H9 (cell line): Measurements from ENCODE around the gene SLC25A22. TPM values are rescaled to one million over a fixed set of nuclear protein-coding genes. Genes with fewer than 3 reads are reported as not detected.

ENCODE experiments used
- DNase-seq: peaks from one replicate; pipeline ENCODE4 v3.0.0-alpha.2; 2017
- H2AFZ ChIP-seq: one replicate; pipeline ENCODE4 v1.6.1; 2013; ENCODE audit warnings: mild to moderate bottlenecking, low read length, control low read depth, moderate library complexity
- H2AK5ac ChIP-seq: 2 replicates; pipeline ENCODE4 v1.6.1; 2013; ENCODE audit warnings: low read length, control low read depth, mixed read lengths; ENCODE audit not compliant: insufficient read length
- H2BK120ac ChIP-seq: one replicate; pipeline ENCODE4 v1.6.1; 2013; ENCODE audit warnings: low read depth, mild to moderate bottlenecking, low read length, control low read depth, inconsistent platforms; ENCODE audit not compliant: poor library complexity, severe bottlenecking
- H2BK12ac ChIP-seq: 2 replicates; pipeline ENCODE4 v1.6.1; 2013; ENCODE audit warnings: low read length, control low read depth, mixed read lengths, low read depth; ENCODE audit not compliant: insufficient read length
- H2BK15ac ChIP-seq: 2 replicates; pipeline ENCODE4 v1.6.1; 2013; ENCODE audit warnings: low read depth, low read length, control low read depth
- H2BK20ac ChIP-seq: one replicate; pipeline ENCODE4 v1.6.1; 2013; ENCODE audit warnings: low read depth, mild to moderate bottlenecking, low read length, control low read depth, inconsistent platforms; ENCODE audit not compliant: poor library complexity, severe bottlenecking
- H2BK5ac ChIP-seq: 2 replicates; pipeline ENCODE4 v1.6.1; 2013; ENCODE audit warnings: low read length, control low read depth, mixed read lengths; ENCODE audit not compliant: insufficient read length
- H3K14ac ChIP-seq: 2 replicates; pipeline ENCODE4 v1.6.1; 2013; ENCODE audit warnings: low read length, control low read depth; ENCODE audit not compliant: insufficient read depth
- H3K18ac ChIP-seq: 2 replicates; pipeline ENCODE4 v1.6.1; 2013; ENCODE audit warnings: low read depth, mild to moderate bottlenecking, mixed read lengths, low read length, control low read depth; ENCODE audit not compliant: insufficient read length
- H3K23ac ChIP-seq: 2 replicates; pipeline ENCODE4 v1.6.1; 2013; ENCODE audit warnings: low read length, control low read depth, mixed read lengths, low read depth; ENCODE audit not compliant: insufficient read length
- H3K23me2 ChIP-seq: 2 replicates; pipeline ENCODE4 v1.6.1; 2013; ENCODE audit warnings: low read depth, mild to moderate bottlenecking, mixed read lengths, low read length, control low read depth; ENCODE audit not compliant: insufficient read length, poor library complexity, severe bottlenecking
- H3K27ac ChIP-seq: 2 replicates; pipeline ENCODE4 v1.5.1; 2013; ENCODE audit warnings: low read length, control low read depth, mixed read lengths, low read depth; ENCODE audit not compliant: insufficient read length
- H3K27me3 ChIP-seq: 2 replicates; pipeline ENCODE4 v1.6.1; 2013; ENCODE audit warnings: low read length, control low read depth, inconsistent platforms; ENCODE audit not compliant: insufficient read depth
- H3K4ac ChIP-seq: 2 replicates; pipeline ENCODE4 v1.6.1; 2013; ENCODE audit warnings: low read depth, mild to moderate bottlenecking, control low read depth, inconsistent platforms, low read length, moderate library complexity
- H3K4me1 ChIP-seq: 2 replicates; pipeline ENCODE4 v1.6.1; 2013; ENCODE audit warnings: low read length, control low read depth, inconsistent platforms; ENCODE audit not compliant: insufficient read depth
- H3K4me2 ChIP-seq: 2 replicates; pipeline ENCODE4 v1.6.1; 2013; ENCODE audit warnings: low read length, control low read depth, mixed read lengths; ENCODE audit not compliant: insufficient read length, insufficient read depth
- H3K56ac ChIP-seq: 2 replicates; pipeline ENCODE4 v1.6.1; 2013; ENCODE audit warnings: low read depth, mild to moderate bottlenecking, mixed read lengths, low read length, control low read depth; ENCODE audit not compliant: insufficient read length
- H3K79me1 ChIP-seq: 2 replicates; pipeline ENCODE4 v1.6.1; 2013; ENCODE audit warnings: low read depth, mild to moderate bottlenecking, moderate library complexity, low read length, control low read depth, inconsistent platforms; ENCODE audit not compliant: insufficient read depth, poor library complexity, severe bottlenecking
- H3K79me2 ChIP-seq: 2 replicates; pipeline ENCODE4 v1.6.1; 2013; ENCODE audit warnings: low read length, control low read depth, inconsistent platforms; ENCODE audit not compliant: insufficient read depth
- H3K9ac ChIP-seq: 2 replicates; pipeline ENCODE4 v1.6.1; 2013; ENCODE audit warnings: low read length, control low read depth, mixed read lengths; ENCODE audit not compliant: insufficient read length; ENCODE audit errors: extremely low read depth
- H3K9me3 ChIP-seq: one replicate; pipeline ENCODE4 v1.6.1; 2013; ENCODE audit warnings: low read depth, low read length, inconsistent platforms; ENCODE audit not compliant: control insufficient read depth
- H3T11ph ChIP-seq: one replicate; pipeline ENCODE4 v1.6.1; 2013; ENCODE audit warnings: mild to moderate bottlenecking, low read length, control low read depth, inconsistent platforms
- H4K20me1 ChIP-seq: one replicate; pipeline ENCODE4 v1.6.1; 2013; ENCODE audit not compliant: control insufficient read depth, insufficient read length, insufficient read depth
- H4K5ac ChIP-seq: 2 replicates; pipeline ENCODE4 v1.6.1; 2013; ENCODE audit warnings: low read depth, mild to moderate bottlenecking, mixed read lengths, low read length, control low read depth; ENCODE audit not compliant: insufficient read length
- H4K8ac ChIP-seq: replicated peaks from 2 replicates; pipeline ENCODE4 v1.6.1; 2013; ENCODE audit warnings: low read length, control low read depth, mixed read lengths, low read depth; ENCODE audit not compliant: insufficient read length
- H4K91ac ChIP-seq: 2 replicates; pipeline ENCODE4 v1.6.1; 2013; ENCODE audit warnings: low read depth, mild to moderate bottlenecking, moderate library complexity, mixed read lengths, low read length, control low read depth; ENCODE audit not compliant: insufficient read length
- H3K27ac Mint-ChIP-seq, 3 experiments: 2 replicates in 2 of 3; 3 replicates in 1 of 3; pipeline ENCODE4 v1.8.0; 2020 to 2021; ENCODE audit warnings: mixed read lengths in 3 of 3, mild to moderate bottlenecking in 1 of 3, moderate library complexity in 1 of 3
- H3K27me3 Mint-ChIP-seq: 2 replicates; pipeline ENCODE4 v1.8.0; 2021; ENCODE audit warnings: low read depth, mild to moderate bottlenecking, moderate library complexity, mixed read lengths
- H3K36me3 Mint-ChIP-seq, 3 experiments: 2 replicates in 2 of 3; 3 replicates in 1 of 3; pipeline ENCODE4 v1.8.0; 2020 to 2021; ENCODE audit warnings: low read depth in 3 of 3, mixed read lengths in 3 of 3; ENCODE audit not compliant: insufficient read depth in 1 of 3
- H3K4me1 Mint-ChIP-seq, 2 experiments: 2 replicates each; pipeline ENCODE4 v1.8.0; 2020; ENCODE audit warnings: mixed read lengths in 2 of 2
- H3K4me3 Mint-ChIP-seq, 2 experiments: 2 replicates in 1 of 2; 3 replicates in 1 of 2; pipeline ENCODE4 v1.8.0; 2020 to 2021; ENCODE audit warnings: mild to moderate bottlenecking in 2 of 2, mixed read lengths in 2 of 2, moderate library complexity in 1 of 2
- H3K9me3 Mint-ChIP-seq, 2 experiments: 2 replicates in 1 of 2; 3 replicates in 1 of 2; pipeline ENCODE4 v1.8.0; 2020; ENCODE audit warnings: mild to moderate bottlenecking in 2 of 2, mixed read lengths in 2 of 2, moderate library complexity in 1 of 2
- CTCF ChIP-seq: fragments of 200-600 bp; sonication (generic); conservative IDR thresholded peaks from 3 replicates; pipeline ENCODE4 v1.8.0; 2021; ENCODE audit warnings: antibody characterized with exemption, mild to moderate bottlenecking
- WGBS: extraction: QIAGEN DNeasy Blood & Tissue Kit; methylation state at CpG from one replicate; pipeline ENCODE4 v1.1.7; 2013; ENCODE audit warnings: missing lambda C conversion rate, low lambda C conversion rate, mixed read lengths; ENCODE audit not compliant: insufficient read length; ENCODE audit errors: extremely low coverage; 5-methylcytosine and 5-hydroxymethylcytosine counted together
- total RNA-seq: library from RNA; stranded (reverse); gene quantifications from 2 replicates; pipeline ENCODE4 v1.2.1, GENCODE V29; 2021

SLC25A22 gene
- total RNA-seq, 1 experiment from 2014 or later: 51.9 TPM

DNA sequence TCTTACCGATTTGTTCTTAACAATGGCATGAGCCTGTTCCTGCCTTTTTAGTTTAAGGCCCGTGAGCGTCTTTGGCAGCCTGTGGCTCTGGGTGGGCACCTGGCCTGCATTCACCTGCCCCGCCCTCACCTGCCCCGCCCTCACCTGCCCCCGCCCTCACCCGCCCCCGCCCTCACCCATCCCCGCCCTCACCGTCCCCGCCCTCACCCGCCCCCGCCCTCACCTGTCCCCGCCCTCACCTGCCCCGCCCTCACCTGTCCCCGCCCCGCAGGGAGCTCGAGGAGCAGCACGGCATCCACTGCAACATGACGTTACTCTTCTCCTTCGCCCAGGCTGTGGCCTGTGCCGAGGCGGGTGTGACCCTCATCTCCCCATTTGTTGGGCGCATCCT is 35.0 kb downstream of the SLC25A22 start:
- Mint-ChIP-seq H3K36me3 (peaks cover 33 to 81% (median 63%) of the 10 kb centered on the region in 3 experiments; a peak in 6 of 7 replicates), H3K4me1 (peaks cover 11 to 15% of the 10 kb centered on the region in 2 experiments), H3K27ac (peak overlapping the region in 2 of 3 experiments; percentile 64 to 94; a peak in 3 of 7 replicates), H3K9me3 (no peaks in the 10 kb centered on the region), H3K27me3 (no peaks in the 10 kb centered on the region), H3K4me3 (peak overlapping the region in 1 of 2 experiments; percentile 20; a peak in 1 of 5 replicates)
- H3K23ac ChIP-seq: no peak overlapping the region
- no peaks in the 10 kb centered on the region for H4K20me1 ChIP-seq
- no peak overlapping the region for H3K14ac ChIP-seq
- WGBS: no CpG with 5 or more reads among the region's 24 CpGs
- H3K18ac ChIP-seq: no peak overlapping the region
- H3K27me3 ChIP-seq: no peaks in the 10 kb centered on the region
- no peak overlapping the region for H3K9ac ChIP-seq
- no peak overlapping the region for H2BK12ac ChIP-seq
- no peak overlapping the region for H4K8ac ChIP-seq
- H3K4me2 ChIP-seq: no peak overlapping the region
- H3K79me1 ChIP-seq: no peaks in the 10 kb centered on the region
- H2BK20ac ChIP-seq: no peak overlapping the region
- no peak for TF ChIP-seq CTCF
- H2AFZ ChIP-seq: no peak overlapping the region
- H3K27ac ChIP-seq: no peak overlapping the region
- no peaks in the 10 kb centered on the region for H3K79me2 ChIP-seq
- no peak overlapping the region for H3K56ac ChIP-seq
- DNase-seq: peak; percentile 76
- peak overlapping the region; percentile 36 for H4K5ac ChIP-seq
- H3K4ac ChIP-seq: no peak overlapping the region
- no peaks in the 10 kb centered on the region for H3K23me2 ChIP-seq
- no peak overlapping the region for H4K91ac ChIP-seq
- no peaks in the 10 kb centered on the region for H3K4me1 ChIP-seq
- no peaks in the 10 kb centered on the region for H3K9me3 ChIP-seq
- H2BK15ac ChIP-seq: no peak overlapping the region
- no peak overlapping the region for H2AK5ac ChIP-seq
- no peak overlapping the region for H2BK120ac ChIP-seq
- H2BK5ac ChIP-seq: no peak overlapping the region
- H3T11ph ChIP-seq: no peak overlapping the region
